Measurements from ENCODE around the gene SLC28A1.

SLC28A1 gene

GRCh38 chr15:84883916-84884781 lies at the start of gene SLC28A1:
Gene SLC28A1, plus strand, starts transcription at chr15:84884662. Its CDS starts 3,099 bp downstream, at chr15:84887761.
- H3K36me3 ChIP-seq (ENCODE audit: insufficient read depth), result no peaks in the 10 kb centered on the region
- no peak within 1 kb of the TSS for H3K4me3 ChIP-seq (IDR thresholded peaks at IDR 0.05; ENCODE audit: insufficient read depth, low read depth, low read length)
- no peaks in the 10 kb centered on the region for H3K79me2 ChIP-seq (ENCODE audit: insufficient read depth, low read depth)
- no peak within 1 kb of the TSS for H3K27ac ChIP-seq
- H4K20me1 ChIP-seq (ENCODE audit: insufficient read depth), result no peaks in the 10 kb centered on the region
- H3K27me3 ChIP-seq (ENCODE audit: insufficient read depth, low read depth), result no peaks in the 10 kb centered on the region
- no peak within 1 kb of the TSS for H3K9ac ChIP-seq
- no peak within 1 kb of the TSS for H2AFZ ChIP-seq (ENCODE audit: low read depth)
- H3K4me2 ChIP-seq, result no peak within 1 kb of the TSS
- no peaks in the 10 kb centered on the region for H3K4me1 ChIP-seq (ENCODE audit: low read depth, poor library complexity, severe bottlenecking)
- TF ChIP-seq CTCF (conservative IDR thresholded peaks at IDR 0.05; ENCODE audit: low read depth, low read length), result no peak

- no peak for TF ChIP-seq CTCF (conservative IDR thresholded peaks at IDR 0.05; ENCODE audit: low read depth, low read length)
Measured at GRCh38 chr15:84834969-84835368, 49.5 kb upstream of the SLC28A1 start.

GRCh38 chr15:84835661-84836337 lies 48.7 kb upstream of the SLC28A1 start:
- no peak overlapping the region for H3K27ac ChIP-seq
- H3K4me3 ChIP-seq (IDR thresholded peaks at IDR 0.05; ENCODE audit: insufficient read depth, low read depth, low read length), result no peak overlapping the region
- H2AFZ ChIP-seq (ENCODE audit: low read depth), result no peak overlapping the region
- H3K4me1 ChIP-seq (ENCODE audit: low read depth, poor library complexity, severe bottlenecking), result peaks cover 6% of the 10 kb centered on the region
- H3K9ac ChIP-seq, result no peak overlapping the region
- no peaks in the 10 kb centered on the region for H3K79me2 ChIP-seq (ENCODE audit: insufficient read depth, low read depth)
- no peak for TF ChIP-seq CTCF (conservative IDR thresholded peaks at IDR 0.05; ENCODE audit: low read depth, low read length)
- no peaks in the 10 kb centered on the region for H3K27me3 ChIP-seq (ENCODE audit: insufficient read depth, low read depth)
- no peaks in the 10 kb centered on the region for H4K20me1 ChIP-seq (ENCODE audit: insufficient read depth)
- no peaks in the 10 kb centered on the region for H3K36me3 ChIP-seq (ENCODE audit: insufficient read depth)
- no peak overlapping the region for H3K4me2 ChIP-seq

More at GRCh38 chr15:84834969-84835368, 49.5 kb upstream of the SLC28A1 start:
- Histone ChIP-seq H3K9ac (no peak overlapping the region), H3K4me2 (no peak overlapping the region), H2AFZ (ENCODE audit: low read depth) (no peak overlapping the region), H3K27ac (no peak overlapping the region), H3K4me3 (IDR thresholded peaks at IDR 0.05; ENCODE audit: insufficient read depth, low read depth, low read length) (no peak overlapping the region), H4K20me1 (ENCODE audit: insufficient read depth) (no peaks in the 10 kb centered on the region), H3K36me3 (ENCODE audit: insufficient read depth) (no peaks in the 10 kb centered on the region), H3K27me3 (ENCODE audit: insufficient read depth, low read depth) (no peaks in the 10 kb centered on the region), H3K79me2 (ENCODE audit: insufficient read depth, low read depth) (no peaks in the 10 kb centered on the region), H3K4me1 (ENCODE audit: low read depth, poor library complexity, severe bottlenecking) (no peaks in the 10 kb centered on the region)

GRCh38 chr15:84836844-84837243 lies 47.6 kb upstream of the SLC28A1 start:
- H3K4me3 ChIP-seq (IDR thresholded peaks at IDR 0.05; ENCODE audit: insufficient read depth, low read depth, low read length), result no peak overlapping the region
- H3K27ac ChIP-seq, result no peak overlapping the region
- H3K4me1 ChIP-seq (ENCODE audit: low read depth, poor library complexity, severe bottlenecking), result peaks cover 14% of the 10 kb centered on the region
- no peaks in the 10 kb centered on the region for H3K79me2 ChIP-seq (ENCODE audit: insufficient read depth, low read depth)
- H3K9ac ChIP-seq, result no peak overlapping the region
- H4K20me1 ChIP-seq (ENCODE audit: insufficient read depth), result no peaks in the 10 kb centered on the region
- H3K36me3 ChIP-seq (ENCODE audit: insufficient read depth), result no peaks in the 10 kb centered on the region
- H2AFZ ChIP-seq (ENCODE audit: low read depth), result no peak overlapping the region
- no peak for TF ChIP-seq CTCF (conservative IDR thresholded peaks at IDR 0.05; ENCODE audit: low read depth, low read length)
- no peak overlapping the region for H3K4me2 ChIP-seq
- H3K27me3 ChIP-seq (ENCODE audit: insufficient read depth, low read depth), result no peaks in the 10 kb centered on the region

Data from KMS-11 (cell line).